Stomach (tissue), 9 donors: Measurements from ENCODE around the gene CREB3L1. TPM values are rescaled to one million over a fixed set of nuclear protein-coding genes. Genes with fewer than 3 reads are reported as not detected.

Experiments used
- DNase-seq, 2 donors: peaks; one replicate each; pipeline versions ENCODE4 v3.0.0 to v3.0.0-alpha.2; 2013 to 2019
- H3K27ac ChIP-seq, 5 donors: fragments of 200-600 bp in 4 of 5; sonication (generic) in 4 of 5; one replicate each; pipeline ENCODE4 v1.5.1; 2013 to 2019; ENCODE audit warnings: mild to moderate bottlenecking in 1 of 5, moderate library complexity in 1 of 5
- H3K27me3 ChIP-seq, 3 donors: fragments of 200-600 bp; sonication (generic); one replicate each; pipeline ENCODE4 v1.5.1; 2017 to 2019; ENCODE audit warnings: mixed run types in 1 of 3
- H3K36me3 ChIP-seq, 4 donors: fragments of 200-600 bp; sonication (generic); 1 replicate in 3 of 4; 2 replicates in 1 of 4; pipeline ENCODE4 v1.5.1; 2016 to 2019
- H3K4me1 ChIP-seq, 4 donors: fragments of 200-600 bp; sonication (generic); one replicate each; pipeline ENCODE4 v1.5.1; 2016 to 2019
- H3K4me3 ChIP-seq, 4 donors: fragments of 200-600 bp; sonication (generic) in 3 of 4; one replicate each; pipeline ENCODE4 v1.5.1; 2016 to 2019; ENCODE audit warnings: mild to moderate bottlenecking in 1 of 4
- H3K9me3 ChIP-seq, 4 donors: fragments of 200-600 bp; sonication (generic); one replicate each; pipeline ENCODE4 v1.5.1; 2016 to 2019
- EP300 ChIP-seq: sonication (generic); formaldehyde crosslinking; IDR thresholded peaks from one replicate; pipeline ENCODE4 v1.6.1; 2017; ENCODE audit warnings: antibody characterized with exemption
- POLR2A ChIP-seq, 4 donors: fragments of 450-650 bp; IDR thresholded peaks; one replicate each; pipeline ENCODE4 v1.6.1; 2016; ENCODE audit warnings: antibody characterized with exemption in 4 of 4, control low read depth in 2 of 4, mild to moderate bottlenecking in 1 of 4, moderate library complexity in 1 of 4
- POLR2AphosphoS5 ChIP-seq, 3 donors: sonication (generic); formaldehyde crosslinking; IDR thresholded peaks; one replicate each; pipeline ENCODE4 v1.6.1; 2016; ENCODE audit warnings: antibody characterized with exemption in 3 of 3
- WGBS, 5 donors: extraction: QIAGEN DNeasy Blood & Tissue Kit in 3 of 5; methylation state at CpG; one replicate each; pipeline versions ENCODE4 v1.1.5 to v1.1.7; 2013 to 2018; 5-methylcytosine and 5-hydroxymethylcytosine counted together
- intact Hi-C: fragments of 100-400 bp; cut with DNase I; formaldehyde crosslinking; loops from one replicate; pipeline ENCODE4 v1.15.1; 2023; ENCODE audit warnings: low total_unique reads
- polyA plus RNA-seq, 3 donors: library from polyadenylated mRNA; stranded (reverse); fragments of 200-250 nt; gene quantifications; one replicate each; pipeline ENCODE4 v1.2.3, GENCODE V29; 2013
- total RNA-seq, 5 donors: library from RNA; depleted of rRNA; stranded (reverse); fragments of >200 nt; gene quantifications; one replicate each; pipeline versions ENCODE4 v1.1.0 to v1.2.3, GENCODE V29; 2014 to 2016
- TF ChIP-seq, protein P1 (sequence below), 7 experiments: fragments of 450-650 bp in 4 of 7; fragments of 200-600 bp in 3 of 7; sonication (generic) in 3 of 7; IDR thresholded peaks; one replicate each; pipeline ENCODE4 v1.5.1; 2016 to 2019; ENCODE audit warnings: antibody characterized with exemption in 7 of 7, control low read depth in 2 of 7, mild to moderate bottlenecking in 1 of 7
- donor health status: healthy with polysubstance abuse.
- donor health status: Bipolar disorder and iron deficiency.
- donor health status: healthy.

Gene CREB3L1
- total and polyA plus RNA-seq, 8 donors: 21.0 to 125 (median 48.4) TPM

DNA sequence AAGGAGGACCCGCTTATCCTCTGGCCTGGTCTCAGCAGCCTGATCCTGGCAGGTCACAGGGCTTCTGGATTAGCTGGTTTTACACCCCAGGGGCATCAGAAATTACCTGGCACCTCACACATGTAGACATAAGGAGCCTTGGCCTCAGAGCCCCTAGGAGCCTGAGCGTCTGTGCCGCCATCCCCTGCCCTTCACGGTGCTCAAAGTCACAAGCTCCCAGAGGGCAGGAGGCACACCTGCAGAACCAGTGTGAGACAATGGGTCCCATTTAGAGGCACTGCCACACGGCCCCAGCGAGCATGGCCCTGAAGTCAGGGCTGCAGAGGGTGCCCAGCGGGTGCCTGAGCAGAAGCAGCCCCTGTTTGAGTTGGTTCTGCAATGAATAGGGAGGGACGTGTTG, 73.7 kb downstream of the CREB3L1 start:
- TF ChIP-seq EP300: no peak
- Histone ChIP-seq H3K27ac (peak overlapping the region; percentile 76 to 90 (median 78)), H3K27me3 (no peaks in the 10 kb centered on the region), H3K9me3 (no peaks in the 10 kb centered on the region), H3K36me3 (peaks cover 0 to 13% (median 2%) of the 10 kb centered on the region in 4 donors), H3K4me1 (peaks cover 39 to 92% (median 86%) of the 10 kb centered on the region in 4 donors), H3K4me3 (no peak overlapping the region)
- intact Hi-C loops: no loop called here
- 44 to 74% (median 59%) methylated on average over 7 to 8 of the region's 8 CpGs for WGBS, 5 donors
- no peak for DNase-seq

DNA sequence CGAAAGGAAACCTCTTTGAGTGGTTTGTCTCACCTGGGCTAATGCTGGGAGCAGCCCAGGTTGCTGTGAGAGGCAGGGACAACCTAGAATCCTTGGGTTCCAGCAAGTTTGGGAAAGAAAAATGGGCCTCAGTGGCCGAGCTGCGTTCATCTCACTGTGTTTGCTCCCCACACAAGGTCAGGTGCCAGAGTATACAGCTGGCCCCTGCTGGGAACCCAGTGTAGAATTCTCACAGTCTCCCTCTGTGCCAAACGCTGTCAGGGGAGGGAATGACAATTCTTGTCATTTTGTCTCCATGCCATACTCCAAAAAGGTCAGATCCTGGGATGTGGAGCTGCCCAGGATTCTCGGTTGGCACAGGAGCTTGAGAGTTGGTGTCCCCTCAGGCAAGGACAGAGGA, 74.1 kb downstream of the CREB3L1 start:
- H3K9me3 ChIP-seq: no peaks in the 10 kb centered on the region
- peak overlapping the region; percentile 76 to 90 (median 78) for H3K27ac ChIP-seq
- peaks cover 43 to 92% (median 86%) of the 10 kb centered on the region in 4 donors for H3K4me1 ChIP-seq
- DNase-seq: no peak
- H3K4me3 ChIP-seq: peak overlapping the region in 1 of 4 donors; percentile 39
- 33 to 67% (median 55%) methylated on average over 5 of the region's 5 CpGs for WGBS, 5 donors
- peaks cover 0 to 17% (median 5%) of the 10 kb centered on the region in 4 donors for H3K36me3 ChIP-seq
- TF ChIP-seq, protein P1, sequence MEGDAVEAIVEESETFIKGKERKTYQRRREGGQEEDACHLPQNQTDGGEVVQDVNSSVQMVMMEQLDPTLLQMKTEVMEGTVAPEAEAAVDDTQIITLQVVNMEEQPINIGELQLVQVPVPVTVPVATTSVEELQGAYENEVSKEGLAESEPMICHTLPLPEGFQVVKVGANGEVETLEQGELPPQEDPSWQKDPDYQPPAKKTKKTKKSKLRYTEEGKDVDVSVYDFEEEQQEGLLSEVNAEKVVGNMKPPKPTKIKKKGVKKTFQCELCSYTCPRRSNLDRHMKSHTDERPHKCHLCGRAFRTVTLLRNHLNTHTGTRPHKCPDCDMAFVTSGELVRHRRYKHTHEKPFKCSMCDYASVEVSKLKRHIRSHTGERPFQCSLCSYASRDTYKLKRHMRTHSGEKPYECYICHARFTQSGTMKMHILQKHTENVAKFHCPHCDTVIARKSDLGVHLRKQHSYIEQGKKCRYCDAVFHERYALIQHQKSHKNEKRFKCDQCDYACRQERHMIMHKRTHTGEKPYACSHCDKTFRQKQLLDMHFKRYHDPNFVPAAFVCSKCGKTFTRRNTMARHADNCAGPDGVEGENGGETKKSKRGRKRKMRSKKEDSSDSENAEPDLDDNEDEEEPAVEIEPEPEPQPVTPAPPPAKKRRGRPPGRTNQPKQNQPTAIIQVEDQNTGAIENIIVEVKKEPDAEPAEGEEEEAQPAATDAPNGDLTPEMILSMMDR (IDR thresholded peaks at IDR 0.05): no peak
- TF ChIP-seq POLR2AphosphoS5 (IDR thresholded peaks at IDR 0.05) (no peak), POLR2A (IDR thresholded peaks at IDR 0.05) (no peak), EP300 (no peak)
- H3K27me3 ChIP-seq: no peaks in the 10 kb centered on the region
- intact Hi-C loops: no loop called here

DNA sequence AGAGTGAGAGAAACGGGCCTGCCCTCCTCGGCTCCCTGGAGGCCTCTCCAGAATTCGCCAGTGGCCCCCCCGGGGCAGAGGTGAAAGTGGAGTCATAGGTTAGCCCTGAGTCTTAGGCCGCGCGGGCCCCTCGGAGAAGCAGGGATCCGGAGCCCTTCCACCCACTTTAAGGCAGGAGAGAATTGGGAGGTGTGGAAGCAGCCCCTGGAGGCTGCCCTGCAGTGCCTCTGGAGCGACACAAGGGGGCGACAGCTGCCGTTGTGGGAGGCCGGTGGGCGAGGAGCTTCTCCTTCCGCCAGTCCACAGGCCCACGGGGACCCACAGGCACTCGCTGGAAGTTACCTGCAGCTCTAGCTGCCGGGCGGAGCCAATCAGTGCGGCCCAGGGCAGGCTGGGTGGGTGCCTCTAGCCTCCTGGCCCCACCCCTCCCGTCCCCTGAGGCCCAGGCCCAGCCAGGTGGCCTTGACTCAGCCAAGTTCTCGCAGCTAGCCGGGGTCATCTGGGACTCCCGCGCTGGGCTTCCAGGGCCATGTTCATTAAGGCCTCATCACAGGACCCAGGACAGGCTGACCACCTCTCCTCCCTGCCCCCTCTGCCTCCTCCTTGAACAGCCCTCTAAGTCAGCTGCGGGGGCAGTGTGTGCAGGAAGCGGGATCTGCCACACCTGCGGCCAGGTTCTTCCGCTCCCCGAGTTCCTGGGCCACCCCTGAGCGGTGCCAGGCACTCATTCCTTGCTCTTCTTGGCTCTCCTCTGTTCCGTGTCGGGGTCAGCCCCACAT, 74.8 kb downstream of the CREB3L1 start:
- no peaks in the 10 kb centered on the region for H3K9me3 ChIP-seq
- peak overlapping the region; percentile 7 to 39 (median 21) for H3K4me3 ChIP-seq
- TF ChIP-seq EP300 (no peak), POLR2A (IDR thresholded peaks at IDR 0.05) (no peak), POLR2AphosphoS5 (IDR thresholded peaks at IDR 0.05) (peak in 2 of 3 donors; percentile 28 to 62)
- TF ChIP-seq, protein P1 (IDR thresholded peaks at IDR 0.05): peak in 6 of 7 experiments; percentile 35 to 97 (median 94)
- 23 to 46% (median 37%) methylated on average over 3 to 33 of the region's 33 CpGs for WGBS, 5 donors
- peak overlapping the region; percentile 76 to 90 (median 78) for H3K27ac ChIP-seq
- DNase-seq: peak; percentile 87 to 88
- H3K27me3 ChIP-seq: no peaks in the 10 kb centered on the region
- H3K4me1 ChIP-seq: peaks cover 45 to 93% (median 88%) of the 10 kb centered on the region in 4 donors
- intact Hi-C loops: no loop called here
- peaks cover 0 to 17% (median 5%) of the 10 kb centered on the region in 4 donors for H3K36me3 ChIP-seq

DNA sequence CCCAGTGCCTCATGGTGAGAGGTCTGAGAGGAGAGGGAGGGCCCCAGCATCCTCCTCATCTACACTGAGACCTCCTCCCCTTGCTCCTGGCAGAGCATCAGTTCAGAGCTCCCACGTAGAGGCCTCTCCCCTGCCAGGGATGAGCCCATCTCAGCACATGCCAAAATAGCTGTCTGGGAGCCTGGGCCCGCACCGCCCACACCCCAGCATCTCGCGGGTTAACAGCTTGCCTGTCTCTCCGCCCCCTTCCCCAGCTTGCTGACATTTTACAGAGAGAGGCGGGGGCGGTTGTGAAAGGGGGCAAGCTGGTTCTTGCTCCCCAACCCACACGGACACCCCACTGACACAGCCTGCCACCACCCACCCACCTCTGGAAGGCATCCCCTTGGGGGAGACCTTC, 76.2 kb downstream of the CREB3L1 start:
- H3K27me3 ChIP-seq: no peaks in the 10 kb centered on the region
- TF ChIP-seq EP300 (no peak), POLR2AphosphoS5 (IDR thresholded peaks at IDR 0.05) (no peak), POLR2A (IDR thresholded peaks at IDR 0.05) (no peak)
- peaks cover 44 to 98% (median 91%) of the 10 kb centered on the region in 4 donors for H3K4me1 ChIP-seq
- no peak overlapping the region for H3K4me3 ChIP-seq
- intact Hi-C loops: no loop called here
- H3K27ac ChIP-seq: peak overlapping the region; percentile 9 to 90 (median 78)
- DNase-seq: peak in 1 of 2 donors; percentile 69
- H3K36me3 ChIP-seq: peaks cover 0 to 17% (median 5%) of the 10 kb centered on the region in 4 donors
- H3K9me3 ChIP-seq: no peaks in the 10 kb centered on the region
- WGBS, 5 donors: 48 to 59% (median 56%) methylated on average over 3 to 9 of the region's 9 CpGs

DNA sequence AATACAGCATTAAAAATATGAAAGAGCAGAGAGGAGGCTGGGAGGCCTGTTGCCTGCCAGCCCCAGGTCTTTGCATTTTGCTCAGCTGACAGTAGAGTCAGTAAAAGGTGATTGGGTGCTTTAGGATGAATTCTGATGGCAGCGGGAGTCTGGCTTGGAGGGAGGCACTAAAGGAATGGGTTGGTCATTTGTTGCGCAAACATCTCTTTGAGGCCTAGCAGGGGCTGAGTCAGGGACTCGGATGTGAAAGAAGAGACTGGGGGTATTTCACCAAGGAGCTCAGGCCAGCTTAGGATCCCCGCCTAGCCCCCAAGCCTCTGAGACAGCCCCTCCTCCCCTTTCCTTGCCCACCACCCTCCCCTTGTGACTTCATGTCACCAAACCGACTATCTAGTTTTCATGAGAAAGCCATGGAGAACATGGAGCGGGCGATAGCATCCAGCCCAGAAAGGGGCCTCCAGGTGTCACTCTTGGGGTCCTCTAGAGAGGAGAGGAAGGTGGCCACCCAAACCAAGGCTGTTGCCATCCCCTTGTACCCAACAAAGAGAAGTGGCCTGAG, 79.5 kb downstream of the CREB3L1 start:
- Histone ChIP-seq H3K27ac (peak overlapping the region; percentile 26 to 79 (median 67)), H3K4me1 (peaks cover 40 to 89% (median 77%) of the 10 kb centered on the region in 4 donors), H3K9me3 (no peaks in the 10 kb centered on the region), H3K4me3 (peak overlapping the region in 1 of 4 donors; percentile 22), H3K27me3 (no peaks in the 10 kb centered on the region), H3K36me3 (peaks cover 0 to 17% (median 5%) of the 10 kb centered on the region in 4 donors)
- TF ChIP-seq EP300 (no peak), POLR2AphosphoS5 (IDR thresholded peaks at IDR 0.05) (no peak), POLR2A (IDR thresholded peaks at IDR 0.05) (no peak)
- TF ChIP-seq, protein P1 (IDR thresholded peaks at IDR 0.05): no peak
- intact Hi-C loops: no loop called here
- 67 to 79% (median 76%) methylated on average over 7 of the region's 7 CpGs for WGBS, 5 donors
- DNase-seq: no peak
